PFSK-1 (cell line): Measurements from ENCODE around the gene CASZ1.

ENCODE experiments used
- FOXP2 ChIP-seq: optimal IDR thresholded peaks from 2 replicates; pipeline ENCODE3; 2011; ENCODE audit warnings: borderline replicate concordance, control low read depth, inconsistent platforms; ENCODE audit not compliant: insufficient read depth; ENCODE audit errors: extremely low read length, extremely low read depth
- POLR2AphosphoS5 ChIP-seq: IDR thresholded peaks from 2 replicates; pipeline ENCODE4 v1.6.1; 2012; ENCODE audit warnings: low read depth, mild to moderate bottlenecking, control low read depth, low read length, moderate library complexity
- REST ChIP-seq, 2 experiments: IDR thresholded peaks; 2 replicates each; pipeline versions ENCODE4 v1.6.1 to v1.8.0; 2011 to 2012; ENCODE audit warnings: low read depth in 2 of 2, low read length in 2 of 2, control low read depth in 1 of 2, inconsistent platforms in 1 of 2, mild to moderate bottlenecking in 1 of 2, moderate library complexity in 1 of 2; ENCODE audit not compliant: insufficient read depth in 1 of 2
- SIN3A ChIP-seq: IDR thresholded peaks from 2 replicates; pipeline ENCODE4 v1.6.1; 2012; ENCODE audit warnings: mild to moderate bottlenecking, low read length, moderate library complexity, borderline replicate concordance; ENCODE audit not compliant: insufficient read depth
- TAF1 ChIP-seq: IDR thresholded peaks from 2 replicates; pipeline ENCODE4 v1.6.1; 2012; ENCODE audit warnings: low read length, control low read depth, borderline replicate concordance; ENCODE audit not compliant: insufficient read depth

Gene CASZ1

GRCh38 chr1:10836726-10837125, 40.3 kb upstream of the CASZ1 start:
- TF ChIP-seq SIN3A: no peak
- no peak for TF ChIP-seq REST (IDR thresholded peaks at IDR 0.05; ENCODE audit: insufficient read depth in 1 of 2, low read depth in 2 of 2, low read length in 2 of 2)

GRCh38 chr1:10835822-10836421, 39.5 kb upstream of the CASZ1 start:
- TF ChIP-seq FOXP2 (no peak), SIN3A (no peak), TAF1 (no peak), POLR2AphosphoS5 (no peak), REST (IDR thresholded peaks at IDR 0.05; ENCODE audit: insufficient read depth in 1 of 2, low read depth in 2 of 2, low read length in 2 of 2) (no peak)

GRCh38 chr1:10835421-10835820, 39.0 kb upstream of the CASZ1 start:
- no peak for TF ChIP-seq FOXP2
- no peak for TF ChIP-seq SIN3A
- TF ChIP-seq REST (IDR thresholded peaks at IDR 0.05; ENCODE audit: insufficient read depth in 1 of 2, low read depth in 2 of 2, low read length in 2 of 2): no peak
- no peak for TF ChIP-seq POLR2AphosphoS5
- TF ChIP-seq TAF1: no peak

GRCh38 chr1:10834770-10835412, 38.4 kb upstream of the CASZ1 start:
- no peak for TF ChIP-seq REST (IDR thresholded peaks at IDR 0.05; ENCODE audit: insufficient read depth in 1 of 2, low read depth in 2 of 2, low read length in 2 of 2)
- TF ChIP-seq POLR2AphosphoS5: no peak
- TF ChIP-seq SIN3A: no peak
- no peak for TF ChIP-seq TAF1
- no peak for TF ChIP-seq FOXP2
